ENCODE measurements around the gene PLS3.

DNA sequence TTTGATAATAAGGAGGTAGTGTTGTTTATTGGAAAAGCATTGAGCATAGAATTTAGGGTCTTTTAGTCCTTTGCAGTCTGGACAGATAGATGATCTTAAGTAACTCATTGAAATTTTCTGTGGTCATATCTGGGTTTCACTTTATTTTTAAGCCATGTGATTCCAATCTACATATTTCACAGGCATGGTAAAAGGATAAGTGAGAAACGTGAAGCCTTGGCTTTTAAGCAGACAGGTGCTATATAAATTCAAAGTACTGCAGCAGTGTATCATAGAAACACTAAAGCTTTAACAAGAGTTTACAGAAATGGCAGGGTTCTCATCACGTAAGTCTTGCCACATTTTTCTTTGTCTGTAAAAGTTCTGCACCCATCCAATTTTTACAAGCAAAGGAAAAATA lies 4.9 kb downstream of the PLS3 start:
- TF ChIP-seq CTCF (IDR thresholded peaks at IDR 0.05 in 2 of 3, conservative IDR thresholded peaks at IDR 0.05 in 1 of 3; ENCODE audit: insufficient read depth in 2 of 3, low read depth in 1 of 3, low read length in 3 of 3) = no peak
- TF ChIP-seq PCBP1 (IDR thresholded peaks at IDR 0.05; ENCODE audit: low read depth, low read length, poor library complexity, severe bottlenecking) = no peak
- TF ChIP-seq JUND (IDR thresholded peaks at IDR 0.05; ENCODE audit: borderline replicate concordance, low read depth, low read length) = no peak
- no peak for TF ChIP-seq JUND (tag; IDR thresholded peaks at IDR 0.05; ENCODE audit: borderline replicate concordance, low read depth, low read length)
- TF ChIP-seq MTA2 (IDR thresholded peaks at IDR 0.05; ENCODE audit: low read depth) = no peak
